GM19238 (cell line): ENCODE measurements around the gene LDLRAP1.

Source experiments
- DNase-seq: peaks from one replicate; pipeline ENCODE4 v3.0.0; 2011; ENCODE audit warnings: low spot score; ENCODE audit not compliant: insufficient read length

LDLRAP1 gene

GRCh38 chr1:25523542-25523941 lies 19.9 kb upstream of the LDLRAP1 start:
- no peak for DNase-seq

DNA sequence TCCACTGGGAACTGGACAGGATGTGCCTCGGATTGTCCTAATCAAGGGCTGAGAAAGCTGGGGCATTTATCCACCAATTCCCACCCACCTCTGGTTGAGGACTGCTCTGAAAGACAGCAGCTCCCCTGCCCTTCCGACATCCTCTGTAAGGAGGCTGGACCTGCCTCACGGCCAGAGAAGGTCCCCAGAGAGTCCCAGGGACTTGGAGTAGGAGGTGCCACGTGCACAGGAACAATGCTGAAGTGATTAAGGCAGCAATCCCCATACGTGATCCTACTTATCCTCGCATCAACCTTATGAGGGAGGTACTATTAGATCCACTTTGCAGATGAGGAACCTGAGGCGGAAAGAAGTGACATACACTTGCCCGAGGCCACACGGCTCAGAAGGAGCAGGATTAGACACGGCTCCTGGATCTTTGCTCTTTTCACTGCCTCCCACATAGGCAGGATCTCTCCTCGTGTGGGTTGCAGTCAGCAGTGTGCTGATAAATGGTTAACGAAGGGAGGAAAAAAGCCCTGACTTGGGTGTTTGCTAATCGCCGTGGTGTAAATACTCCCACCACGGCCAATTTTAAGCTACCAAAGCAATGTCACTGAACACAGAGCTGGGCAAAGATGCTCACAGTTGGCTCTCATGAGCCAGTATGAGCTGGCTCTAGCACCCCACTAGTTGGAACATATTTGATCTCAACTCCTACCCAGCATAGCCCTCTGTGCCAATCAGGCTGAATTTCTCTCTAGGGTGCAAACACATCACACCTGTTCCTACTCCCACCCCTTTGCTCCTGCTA lies 18.6 kb upstream of the LDLRAP1 start:
- no peak for DNase-seq

DNA sequence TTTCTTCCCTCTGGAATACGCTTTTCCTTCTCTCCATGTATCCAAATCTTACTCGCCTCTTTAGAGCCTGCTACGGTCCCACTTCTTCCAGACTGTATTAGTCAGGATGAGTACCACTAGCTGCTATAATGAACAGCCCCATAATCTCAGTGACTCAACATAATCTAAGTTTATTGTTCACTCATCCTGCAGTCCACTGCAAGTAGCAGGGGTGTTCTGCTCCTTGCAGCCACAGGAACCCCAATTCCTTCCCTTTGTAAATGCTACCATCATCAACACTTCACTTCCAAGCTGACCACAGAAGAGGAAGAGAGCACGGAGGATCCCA lies 18.1 kb upstream of the LDLRAP1 start:
- DNase-seq = no peak

DNA sequence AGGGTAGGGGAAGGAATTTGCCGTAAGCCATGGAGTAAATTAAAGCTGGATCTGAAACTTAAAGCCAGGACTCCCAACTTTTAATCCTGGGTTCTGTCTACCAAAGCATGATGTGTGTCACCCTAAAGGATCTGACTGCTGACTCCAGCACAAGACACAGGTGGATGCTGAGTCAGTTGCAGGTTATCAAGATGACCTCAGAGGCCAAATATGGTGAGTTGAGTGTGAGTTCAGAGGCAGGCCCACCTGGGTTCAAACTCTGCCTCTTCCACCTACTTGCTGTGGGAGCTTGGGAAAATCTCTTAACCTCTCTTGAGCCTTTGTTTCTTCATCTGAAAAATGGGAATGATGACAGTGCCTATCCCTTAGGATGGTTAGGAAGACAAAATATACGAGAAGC lies 16.7 kb upstream of the LDLRAP1 start:
- DNase-seq = no peak

DNA sequence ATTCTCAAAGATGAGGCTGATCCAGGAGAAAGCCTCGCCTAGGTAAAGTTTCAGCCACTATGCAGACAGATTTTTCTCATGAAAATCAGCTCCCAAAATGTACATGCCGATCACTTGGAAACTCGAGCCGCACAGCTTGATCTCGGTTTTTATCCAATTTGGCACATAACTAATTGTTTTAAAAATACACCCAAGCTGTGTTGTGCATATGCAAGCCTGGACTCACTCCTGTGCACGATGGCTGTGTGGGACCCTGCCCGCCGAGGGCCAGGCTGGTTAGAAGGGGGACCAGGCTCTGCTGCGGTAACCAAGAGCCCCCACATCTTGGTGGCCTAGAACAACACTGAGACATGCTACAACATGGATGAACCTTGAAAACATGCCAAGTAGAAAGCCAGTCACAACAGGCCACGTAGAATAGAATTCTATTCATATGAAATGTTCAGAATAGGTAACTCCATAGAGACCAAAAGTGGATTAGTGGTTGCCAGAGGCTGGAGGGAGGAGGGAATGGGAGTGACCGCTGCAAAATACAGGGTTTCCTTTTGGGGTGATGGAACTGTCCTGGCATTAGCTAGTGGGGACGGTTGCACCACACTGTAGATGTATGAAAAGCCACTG lies 16.1 kb upstream of the LDLRAP1 start:
- no peak for DNase-seq

DNA sequence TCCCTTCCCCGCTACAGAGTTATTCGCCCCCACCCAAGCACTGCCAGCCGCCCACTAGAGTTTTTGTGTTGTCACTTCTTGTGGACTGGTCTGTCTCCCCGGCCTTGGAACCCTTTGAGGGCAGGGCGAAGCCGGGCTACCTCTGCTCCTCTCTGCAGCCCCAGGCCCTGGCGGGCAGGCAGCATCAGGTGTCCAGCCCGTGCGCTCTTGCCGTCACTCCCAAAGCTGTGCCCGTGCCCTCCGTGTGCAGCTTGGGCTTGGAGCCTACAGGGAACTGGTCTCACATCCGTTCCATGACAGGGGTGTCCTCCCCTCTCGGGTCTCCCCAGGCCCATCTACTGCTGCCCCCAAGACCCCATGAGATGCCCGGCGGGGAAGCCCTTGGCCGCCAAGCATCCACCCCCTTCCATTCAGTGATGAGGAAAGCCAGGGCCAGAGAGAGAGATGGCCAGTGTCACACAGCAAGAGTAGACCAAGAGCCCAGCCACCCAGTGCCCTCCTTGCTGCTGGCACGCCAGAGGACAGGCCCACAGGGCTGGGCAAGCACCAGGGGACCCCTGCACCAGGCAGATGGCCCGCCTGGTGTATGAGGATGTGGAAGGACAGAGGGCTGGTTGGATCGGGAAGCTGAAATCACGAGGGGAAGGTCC lies 15.3 kb upstream of the LDLRAP1 start:
- DNase-seq = no peak

GRCh38 chr1:25528881-25529517 lies 14.4 kb upstream of the LDLRAP1 start:
- no peak for DNase-seq

DNA sequence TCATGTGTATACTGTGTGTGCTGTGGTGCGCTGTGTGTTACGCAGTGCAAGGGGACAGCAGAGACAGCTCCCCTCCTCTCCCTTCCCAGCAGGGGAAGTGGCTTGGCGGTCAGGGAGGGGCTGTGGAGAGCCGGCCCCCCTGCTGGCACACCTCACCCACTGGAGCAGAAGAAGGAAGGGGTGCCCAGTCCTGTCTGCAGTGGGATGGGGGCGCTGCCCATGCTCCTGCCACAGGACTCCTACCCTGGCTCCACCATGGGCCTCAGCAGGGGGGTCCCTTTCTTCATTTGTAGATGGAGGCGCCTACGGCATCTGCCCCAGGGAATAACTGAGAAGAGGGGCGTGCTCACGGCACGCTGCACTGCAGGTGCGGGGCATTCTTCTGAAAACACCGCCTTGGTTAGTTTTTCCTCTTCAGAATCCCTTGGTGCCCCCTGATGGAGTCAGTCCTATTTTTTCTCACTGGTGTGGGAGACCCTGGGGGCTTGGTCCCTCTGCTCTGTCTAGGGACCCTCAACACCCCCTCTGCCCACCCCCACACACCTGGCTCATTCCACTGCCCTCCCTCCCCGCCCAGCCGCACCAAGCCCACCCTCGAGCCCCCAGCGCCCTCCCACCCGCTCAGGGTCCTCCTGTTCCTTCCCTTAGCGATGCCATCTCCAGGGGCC lies 13.8 kb upstream of the LDLRAP1 start:
- no peak for DNase-seq

DNA sequence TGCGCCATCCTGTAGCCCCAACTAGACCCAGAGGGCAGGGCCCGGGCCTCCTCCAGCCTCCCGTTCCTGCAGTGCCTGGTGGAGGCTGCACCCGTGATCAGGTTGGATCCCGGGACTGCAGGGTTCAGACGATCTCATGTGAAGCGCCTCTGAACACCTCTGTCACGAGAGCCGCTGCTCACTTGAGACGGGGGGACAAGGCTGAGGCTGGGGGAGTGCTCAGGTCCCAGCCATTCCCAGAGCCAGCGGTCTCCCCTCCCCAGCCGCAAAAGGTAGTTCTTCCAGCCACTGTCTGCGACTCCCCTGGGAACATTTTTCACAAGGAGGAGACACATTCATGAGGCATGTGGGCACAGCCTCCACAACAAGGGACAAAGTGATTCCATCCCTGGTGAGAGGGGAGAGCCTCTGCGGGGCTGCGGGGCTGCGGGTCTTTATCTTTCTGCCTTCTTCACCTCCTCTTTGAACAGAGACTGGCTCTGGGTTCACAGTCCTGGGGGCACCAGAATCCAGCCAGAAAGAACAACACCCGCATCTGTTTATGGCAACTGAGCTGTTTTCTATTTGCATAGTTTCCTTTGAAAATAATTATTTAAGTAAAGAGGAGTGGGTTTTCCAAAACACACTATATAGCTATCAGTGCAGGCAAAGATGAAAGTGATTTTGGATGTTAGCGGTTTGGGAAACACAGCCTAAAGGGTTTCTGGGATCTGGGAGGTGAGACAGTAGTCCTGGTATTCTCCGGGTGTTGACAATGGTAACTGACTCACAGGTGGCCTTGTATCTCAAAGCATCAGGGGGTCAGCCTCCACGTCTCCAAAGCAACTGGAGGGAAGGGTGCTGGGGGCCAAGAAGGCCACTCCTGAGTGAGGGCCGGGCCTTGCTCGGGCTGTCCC lies 13.0 kb upstream of the LDLRAP1 start:
- DNase-seq = no peak

DNA sequence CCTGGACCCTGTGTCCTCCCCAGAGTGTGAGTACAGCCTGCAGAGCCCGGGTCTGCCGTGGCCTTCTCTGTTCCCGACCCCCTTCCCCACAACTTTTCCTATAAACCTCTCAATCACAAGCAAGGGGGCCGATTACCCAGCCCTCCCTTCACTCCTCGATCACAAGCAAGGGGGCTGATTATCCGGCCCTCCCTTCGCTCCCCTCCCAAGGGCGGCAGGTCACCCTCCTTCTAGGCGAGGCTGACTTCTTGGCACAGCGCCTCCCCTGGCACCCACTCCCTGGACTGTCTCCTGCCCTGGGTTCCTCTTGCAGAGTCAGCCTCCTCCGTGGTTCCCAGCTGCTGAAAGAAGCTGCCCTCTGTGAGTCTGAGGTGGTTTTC lies 12.3 kb upstream of the LDLRAP1 start:
- no peak for DNase-seq

GRCh38 chr1:25532970-25533369 lies 10.4 kb upstream of the LDLRAP1 start:
- no peak for DNase-seq

GRCh38 chr1:25533775-25534409 lies 9.5 kb upstream of the LDLRAP1 start:
- DNase-seq = no peak

DNA sequence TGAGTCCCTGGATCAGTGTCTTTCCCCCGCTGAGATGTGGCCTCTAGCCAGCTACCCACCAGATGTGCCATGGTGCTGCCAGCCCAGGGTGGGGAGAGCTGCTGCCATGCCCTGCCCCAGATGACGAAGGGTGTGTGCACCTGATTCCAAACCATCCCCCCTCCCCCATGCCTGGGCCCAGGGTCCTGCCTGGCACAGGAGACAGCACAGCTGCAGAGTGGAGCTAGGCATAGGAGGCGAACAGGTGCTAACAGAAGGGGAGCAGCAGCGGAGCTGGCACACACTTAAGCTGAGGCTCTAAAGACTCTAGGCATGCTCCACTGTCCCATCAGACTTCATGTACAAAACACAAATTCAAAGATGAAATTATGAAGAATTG lies 9.0 kb upstream of the LDLRAP1 start:
- DNase-seq = no peak

DNA sequence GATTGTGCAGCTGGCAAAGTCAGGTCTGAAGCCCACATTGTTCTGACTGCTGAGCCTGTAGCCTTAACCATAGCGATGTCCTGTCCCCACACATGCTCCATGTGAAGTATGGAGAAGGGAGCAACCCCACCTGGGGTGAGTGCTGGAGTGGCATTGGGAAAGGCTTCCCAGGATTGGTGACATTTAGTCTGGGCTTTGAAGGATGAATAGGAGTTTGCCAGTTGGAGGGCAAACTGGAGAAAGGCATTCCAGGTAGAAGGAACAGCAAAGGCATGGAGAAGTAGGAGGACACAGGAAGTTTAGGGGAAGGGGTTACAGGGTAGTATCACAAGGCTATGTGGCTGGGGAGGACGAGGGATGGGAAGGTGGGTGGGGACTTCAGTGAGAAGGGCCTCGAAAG lies 7.3 kb upstream of the LDLRAP1 start:
- no peak for DNase-seq

DNA sequence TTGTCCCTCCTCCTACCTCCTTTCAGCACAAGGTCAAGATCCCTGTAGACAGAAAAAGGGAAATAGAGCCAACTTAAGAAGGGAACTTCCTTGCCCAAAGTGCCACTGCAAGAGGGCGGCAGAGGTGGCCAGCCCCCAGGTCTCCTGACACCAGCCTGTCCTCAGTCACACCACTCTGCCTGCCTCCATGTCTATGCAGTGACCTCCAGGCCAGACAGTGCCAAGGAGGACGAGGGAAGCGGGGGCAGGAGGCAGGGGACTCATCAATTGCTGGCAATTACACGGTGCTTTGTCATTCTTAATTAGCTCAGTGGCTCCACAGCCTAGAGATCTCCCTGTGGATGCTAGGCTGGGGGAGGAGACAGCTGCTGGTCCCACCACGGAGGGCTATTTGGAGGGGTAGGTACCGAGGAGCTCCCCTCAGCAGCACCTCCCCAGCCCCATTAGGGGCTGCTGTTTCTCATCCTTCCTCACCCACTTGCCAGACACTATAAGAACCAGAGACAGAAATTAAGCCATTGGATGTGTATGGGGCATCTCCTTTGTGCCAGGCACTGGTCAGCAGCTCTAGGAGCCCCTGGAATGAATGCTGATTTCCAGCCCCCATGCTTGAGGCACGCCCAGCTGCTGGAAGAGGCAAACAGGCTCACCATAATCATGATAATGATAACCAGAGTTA lies 6.1 kb upstream of the LDLRAP1 start:
- no peak for DNase-seq

GRCh38 chr1:25538191-25538767 lies 5.1 kb upstream of the LDLRAP1 start:
- DNase-seq = no peak

DNA sequence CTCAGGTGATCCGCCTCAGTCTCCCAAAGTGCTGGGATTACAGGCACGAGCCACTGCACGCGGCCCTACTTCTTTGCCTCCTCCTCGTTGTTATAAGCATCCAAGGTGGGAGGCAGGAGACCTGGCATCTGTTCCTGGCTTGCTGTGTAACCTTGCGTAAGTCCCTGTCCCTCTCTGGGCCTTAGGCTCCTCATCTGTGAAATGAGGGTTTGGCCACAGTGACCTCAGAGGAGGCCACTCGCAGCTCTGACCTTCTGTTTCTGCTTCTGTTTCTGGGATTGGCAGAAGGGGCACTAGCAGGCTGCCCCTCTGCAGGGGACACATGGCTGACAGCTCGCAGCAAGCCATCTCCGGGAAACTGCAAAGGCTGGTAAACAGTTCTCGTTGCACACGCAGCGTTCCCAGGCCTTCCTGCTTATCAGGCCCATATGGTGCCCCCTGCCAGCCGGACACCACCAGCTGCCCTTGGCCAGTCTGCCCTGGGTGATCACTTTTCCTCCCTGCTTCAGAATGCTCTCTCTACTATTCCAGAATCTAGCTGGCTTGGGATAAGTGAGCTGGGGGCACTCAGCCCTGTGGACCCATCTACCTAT lies 2.6 kb upstream of the LDLRAP1 start:
- no peak for DNase-seq

DNA sequence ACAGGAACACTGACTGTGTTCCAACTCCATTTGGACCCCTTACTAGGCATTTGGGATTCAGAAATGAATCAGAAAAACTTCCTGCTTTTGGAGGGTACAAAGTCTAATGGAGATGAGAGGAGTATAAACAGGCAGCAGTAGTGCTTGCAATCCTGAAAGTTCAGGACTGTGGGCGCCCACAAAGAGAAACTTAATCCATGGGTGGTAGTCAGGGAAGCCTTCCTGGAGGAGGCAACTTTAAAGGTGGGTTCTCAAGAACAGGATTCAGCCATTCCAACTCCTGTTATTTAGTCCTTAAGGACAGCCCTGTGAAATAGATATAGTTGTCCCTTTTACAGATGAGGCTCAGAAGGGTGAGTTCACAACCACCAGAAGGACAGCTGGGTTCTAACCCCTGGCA lies 2.0 kb upstream of the LDLRAP1 start:
- DNase-seq = no peak
